HG02981 (cell line): ENCODE data around the gene GPR22.

Experiments
- ATAC-seq: cut with Tn5 transposase; IDR thresholded peaks from one replicate; pipeline ENCODE4 v1.9.1; 2021; ENCODE audit warnings: mild to moderate bottlenecking, moderate library complexity; ENCODE audit not compliant: unreplicated experiment

Gene GPR22

DNA sequence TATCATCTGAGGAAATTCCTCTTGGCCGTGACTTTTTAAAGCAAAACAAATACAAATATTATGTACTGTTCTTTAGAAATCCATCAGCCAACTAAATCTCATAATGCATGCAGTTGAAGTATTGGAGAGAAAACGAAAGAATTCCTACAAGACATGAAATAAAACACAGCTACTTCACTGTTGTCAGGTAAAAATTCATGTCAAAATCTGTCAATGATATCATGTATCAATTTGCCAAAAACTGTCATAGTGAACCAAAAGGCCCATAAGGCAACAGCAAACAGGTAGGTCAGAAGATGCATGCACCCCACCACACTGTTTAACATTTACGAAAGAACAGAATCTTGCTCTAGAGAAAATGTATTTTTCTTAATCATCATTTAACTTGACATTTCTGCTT is 2.3 kb downstream of the GPR22 start:
- no peak for ATAC-seq

DNA sequence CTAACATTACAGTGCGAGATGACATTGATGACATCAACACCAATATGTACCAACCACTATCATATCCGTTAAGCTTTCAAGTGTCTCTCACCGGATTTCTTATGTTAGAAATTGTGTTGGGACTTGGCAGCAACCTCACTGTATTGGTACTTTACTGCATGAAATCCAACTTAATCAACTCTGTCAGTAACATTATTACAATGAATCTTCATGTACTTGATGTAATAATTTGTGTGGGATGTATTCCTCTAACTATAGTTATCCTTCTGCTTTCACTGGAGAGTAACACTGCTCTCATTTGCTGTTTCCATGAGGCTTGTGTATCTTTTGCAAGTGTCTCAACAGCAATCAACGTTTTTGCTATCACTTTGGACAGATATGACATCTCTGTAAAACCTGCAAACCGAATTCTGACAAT is 4.3 kb downstream of the GPR22 start:
- no peak for ATAC-seq

DNA sequence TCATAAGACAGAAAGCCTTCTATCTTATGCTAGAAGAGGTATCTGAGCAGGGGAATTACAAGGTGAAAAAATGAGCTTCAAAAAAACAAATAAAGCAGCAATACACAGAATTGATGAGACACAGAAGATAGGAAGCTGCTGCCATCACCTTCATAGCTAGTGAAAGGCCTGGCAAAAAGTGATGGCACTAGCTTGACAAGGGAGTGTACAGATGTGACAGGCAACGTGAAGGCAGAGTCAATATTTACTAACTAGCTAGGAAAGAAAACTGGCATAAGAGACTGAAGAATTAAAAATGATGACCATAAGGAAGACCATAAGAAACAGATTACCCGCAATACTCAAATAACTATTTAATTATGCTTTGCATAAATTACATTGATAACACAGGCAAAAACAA is 9.4 kb downstream of the GPR22 start:
- ATAC-seq = no peak

DNA sequence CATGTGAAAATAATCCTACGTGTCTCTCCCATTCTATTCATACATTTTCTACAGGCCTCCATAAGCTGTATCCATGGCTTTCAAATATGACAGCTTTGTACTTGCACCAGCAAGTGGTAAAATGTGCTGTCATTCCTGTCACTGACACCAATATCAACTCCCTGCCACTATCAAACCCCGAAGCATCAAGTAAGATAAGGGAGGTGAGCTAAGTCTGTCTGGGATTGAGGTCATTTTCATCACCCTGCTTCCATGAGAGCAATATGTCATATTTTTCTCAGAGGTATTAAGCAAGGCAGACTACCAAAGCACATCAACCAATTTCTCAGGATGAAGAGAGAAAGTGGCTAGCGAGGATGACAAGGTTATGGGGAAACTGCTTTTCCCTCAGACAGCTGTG is 11.1 kb downstream of the GPR22 start:
- ATAC-seq = no peak

DNA sequence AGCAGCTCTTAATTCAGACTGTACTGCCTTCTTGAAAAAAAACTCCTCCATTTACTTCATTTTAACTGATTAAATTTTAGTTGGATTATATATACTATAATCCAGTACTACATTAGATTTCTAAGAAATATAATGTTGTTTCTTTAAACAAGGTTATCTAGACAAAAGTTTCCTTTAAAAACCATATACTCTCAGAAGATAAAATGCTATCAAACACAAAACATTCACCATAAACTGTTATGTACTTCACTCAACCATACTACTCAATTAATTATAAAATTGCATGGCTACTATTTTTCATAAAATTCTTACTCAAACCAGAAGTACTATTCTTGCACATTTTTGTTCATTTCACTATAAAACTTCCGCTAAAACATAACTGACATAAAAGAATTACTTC is 12.7 kb downstream of the GPR22 start:
- no peak for ATAC-seq

DNA sequence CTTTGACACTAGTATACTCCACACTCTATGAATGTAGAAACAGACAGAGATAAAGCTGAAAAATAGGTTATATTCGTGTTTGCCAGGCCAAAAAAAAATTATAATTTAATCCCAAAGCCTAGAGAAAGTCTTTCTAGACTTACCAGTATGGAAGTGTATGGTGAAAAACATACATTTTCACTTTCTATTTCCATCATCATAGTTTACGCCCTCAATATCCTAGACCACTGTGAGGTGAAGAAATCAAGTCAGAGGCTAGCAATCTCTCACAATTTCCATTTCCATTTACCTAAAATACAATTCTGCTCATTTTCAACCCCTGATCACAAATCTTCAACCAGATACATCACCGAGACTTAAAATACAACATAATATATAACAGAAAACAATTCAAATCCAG is 16.2 kb downstream of the GPR22 start:
- ATAC-seq = no peak

DNA sequence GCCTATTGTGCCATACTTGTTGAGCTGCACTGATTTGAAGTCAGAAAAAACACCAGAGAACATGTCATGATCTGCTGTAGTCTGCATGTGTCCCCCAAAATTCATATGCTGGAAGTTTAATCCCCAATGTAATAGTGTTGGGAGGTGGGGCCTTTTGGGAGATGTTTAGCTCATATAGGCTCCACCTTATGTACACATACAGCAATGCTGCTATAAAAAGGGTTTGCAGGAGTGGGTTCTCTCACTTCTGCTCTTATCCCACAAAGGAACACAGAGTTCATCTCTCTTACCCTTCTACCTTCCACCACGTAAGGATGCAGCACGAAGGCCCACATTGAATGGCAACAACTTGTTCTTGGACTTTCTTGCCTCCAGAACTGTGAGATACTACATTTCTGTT is 23.0 kb downstream of the GPR22 start:
- ATAC-seq = no peak

DNA sequence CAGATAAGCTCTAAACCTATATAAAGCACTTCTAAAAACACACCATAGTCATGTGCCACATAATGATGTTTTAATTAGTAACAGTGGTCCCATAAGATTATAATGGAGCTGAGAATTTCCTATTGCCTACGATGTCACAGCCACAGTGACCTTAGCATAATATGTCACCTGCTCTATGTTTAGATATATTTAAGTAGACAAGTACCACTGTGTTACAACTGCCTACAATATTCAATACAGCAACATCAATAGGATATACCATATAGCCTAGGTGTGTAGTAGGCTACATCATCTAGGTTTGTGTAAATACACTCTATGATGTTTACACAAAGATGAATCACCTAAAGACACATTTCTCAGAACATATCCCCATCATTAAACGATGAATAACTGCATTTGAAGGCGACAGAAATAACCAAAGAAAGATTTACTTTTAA is 24.5 kb downstream of the GPR22 start:
- ATAC-seq = no peak

DNA sequence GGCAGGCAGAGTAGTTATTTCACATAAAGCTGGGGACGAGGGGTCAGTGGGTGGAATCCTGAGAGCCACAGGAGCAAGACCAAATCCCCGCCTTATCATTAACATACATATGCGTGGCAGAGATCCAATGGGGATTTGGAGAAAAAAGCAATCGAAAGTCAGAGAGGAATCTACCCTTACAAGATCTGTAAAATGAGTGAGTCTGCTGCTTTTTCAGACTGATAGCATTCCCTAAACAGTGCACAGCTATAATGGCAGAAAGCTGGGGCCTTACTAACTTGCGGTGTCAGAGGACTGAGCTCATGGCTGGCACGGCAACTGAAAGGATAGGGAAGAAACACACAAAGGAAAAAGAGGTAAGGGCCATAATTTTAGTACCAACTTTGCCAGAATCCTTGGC is 25.0 kb downstream of the GPR22 start:
- ATAC-seq = no peak

DNA sequence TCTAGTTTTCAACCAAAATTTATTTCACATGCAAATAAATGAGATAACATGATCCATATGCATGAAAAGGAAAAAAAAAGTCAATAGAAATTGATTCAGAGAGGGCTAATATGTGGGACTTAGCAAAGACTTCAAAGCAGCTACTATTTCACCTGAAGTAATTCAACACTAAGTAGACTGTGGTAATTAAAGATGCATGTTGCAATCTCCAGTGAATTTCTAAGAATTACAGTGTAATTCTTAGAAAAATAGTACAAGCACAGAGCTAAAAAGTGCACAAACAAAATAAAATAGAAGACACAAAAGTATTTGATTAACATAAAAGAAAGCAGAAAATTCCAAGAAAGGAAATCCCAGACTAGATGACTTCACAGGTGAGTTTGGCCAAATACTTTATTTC is 25.7 kb downstream of the GPR22 start:
- ATAC-seq = no peak

DNA sequence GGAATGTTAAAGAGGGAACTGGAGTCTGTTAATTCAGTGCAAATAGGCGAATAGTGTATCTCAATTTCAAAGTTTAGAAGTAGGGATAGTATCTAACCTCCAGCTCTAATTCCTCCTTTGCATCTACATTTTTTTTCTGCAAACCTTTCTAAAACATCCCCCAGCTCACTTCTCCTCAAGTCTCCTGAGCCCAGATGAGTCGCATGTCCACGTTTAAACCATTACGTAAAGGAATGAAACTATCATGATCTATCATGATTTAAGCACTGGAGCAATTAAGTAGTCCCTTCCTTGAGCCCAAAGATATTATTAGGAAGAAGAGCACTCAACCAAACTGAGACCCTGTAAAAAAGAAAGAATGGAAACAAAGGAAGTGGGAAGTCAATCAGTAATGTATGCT is 29.9 kb downstream of the GPR22 start:
- no peak for ATAC-seq

DNA sequence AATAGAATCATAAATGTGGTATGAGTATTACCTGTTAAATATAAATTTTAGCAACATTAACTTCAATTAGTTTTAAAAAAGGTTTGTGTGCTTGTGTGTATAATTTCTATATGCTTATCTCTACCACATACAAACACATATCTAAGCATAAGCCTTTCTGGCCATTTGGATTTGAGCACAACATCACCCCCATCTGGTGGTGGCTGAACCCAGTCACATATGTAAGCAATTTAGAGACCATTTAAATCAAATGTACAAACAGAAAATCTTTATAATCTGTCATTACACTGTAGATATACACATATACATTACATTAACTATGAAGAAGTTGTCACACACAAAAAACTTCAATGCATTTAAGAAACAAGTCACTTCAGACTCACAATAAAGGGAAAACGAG is 31.7 kb downstream of the GPR22 start:
- ATAC-seq = no peak

DNA sequence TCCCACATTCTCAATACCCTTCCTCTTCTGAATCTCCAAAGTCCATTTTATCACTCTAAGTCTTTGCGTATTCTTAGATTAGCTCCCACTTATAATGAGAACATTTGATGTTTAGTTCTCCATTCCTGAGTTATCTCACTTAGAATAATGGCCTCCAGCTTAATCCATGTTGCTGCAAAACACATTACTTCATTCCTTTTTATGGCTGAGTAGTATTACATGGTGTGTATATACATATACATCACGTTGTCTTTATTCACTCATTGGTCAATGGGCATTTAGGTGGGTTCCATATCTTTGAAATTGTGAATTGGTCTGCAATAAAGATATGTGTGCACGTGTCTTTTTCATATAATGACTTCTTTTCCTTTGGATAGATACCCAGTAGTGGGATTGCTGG is 32.3 kb downstream of the GPR22 start:
- ATAC-seq = no peak

DNA sequence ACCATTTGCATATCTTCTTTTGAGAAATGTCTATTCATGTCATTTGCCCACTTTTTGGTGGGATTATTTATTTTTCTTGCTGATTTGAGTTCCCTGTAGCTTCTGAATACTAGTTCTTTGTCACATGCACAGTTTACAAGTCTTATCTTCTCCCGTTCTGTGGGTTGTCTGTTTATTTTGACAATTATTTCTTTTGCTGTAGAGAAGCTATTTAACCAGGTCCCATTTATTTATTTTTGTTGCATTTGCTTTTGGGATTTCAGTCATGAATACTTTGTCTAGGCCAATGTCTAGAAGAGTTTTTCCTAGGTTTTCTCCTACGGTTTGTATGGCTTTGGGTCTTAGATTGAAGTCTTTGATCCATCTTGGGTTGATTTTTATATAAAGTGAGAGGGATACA is 32.9 kb downstream of the GPR22 start:
- no peak for ATAC-seq

DNA sequence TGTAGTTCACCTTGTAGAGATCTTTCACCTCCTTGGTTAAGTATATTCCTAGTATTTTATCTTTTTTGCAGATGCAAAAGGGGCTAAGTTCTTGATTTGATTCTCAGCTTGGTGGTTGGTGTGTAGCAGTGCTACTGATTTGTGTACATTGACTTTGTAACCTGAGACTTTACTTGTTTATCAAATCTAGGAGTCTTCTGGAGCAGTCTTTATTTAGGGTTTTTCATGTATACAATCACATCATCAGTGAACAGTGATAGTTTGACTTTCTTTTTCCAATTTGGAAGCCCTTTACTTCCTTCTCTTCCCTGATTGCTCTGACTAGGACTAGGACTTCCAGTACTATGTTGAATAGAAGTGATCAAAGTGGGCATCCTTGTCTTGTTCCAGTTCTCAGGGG is 33.8 kb downstream of the GPR22 start:
- no peak for ATAC-seq

DNA sequence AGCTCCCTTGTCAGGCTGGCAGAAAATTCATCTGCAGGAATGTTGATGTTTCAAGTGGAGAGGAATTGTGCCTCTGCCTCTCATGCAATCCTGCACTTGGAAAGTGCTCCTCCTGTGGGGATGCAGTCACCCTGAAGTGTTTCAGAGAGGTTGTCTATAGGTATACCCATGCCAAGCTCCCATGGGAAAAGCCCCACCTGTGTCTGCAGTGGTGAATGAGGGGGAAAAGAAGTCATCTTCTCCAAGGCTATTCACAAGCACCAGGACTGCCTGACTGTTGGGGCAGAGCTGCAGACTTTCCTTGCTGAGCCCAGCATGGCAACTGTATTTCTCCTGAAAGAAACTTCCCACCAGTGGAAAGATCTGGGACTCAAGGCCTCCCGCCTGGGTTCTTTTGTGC is 35.5 kb downstream of the GPR22 start:
- no peak for ATAC-seq

DNA sequence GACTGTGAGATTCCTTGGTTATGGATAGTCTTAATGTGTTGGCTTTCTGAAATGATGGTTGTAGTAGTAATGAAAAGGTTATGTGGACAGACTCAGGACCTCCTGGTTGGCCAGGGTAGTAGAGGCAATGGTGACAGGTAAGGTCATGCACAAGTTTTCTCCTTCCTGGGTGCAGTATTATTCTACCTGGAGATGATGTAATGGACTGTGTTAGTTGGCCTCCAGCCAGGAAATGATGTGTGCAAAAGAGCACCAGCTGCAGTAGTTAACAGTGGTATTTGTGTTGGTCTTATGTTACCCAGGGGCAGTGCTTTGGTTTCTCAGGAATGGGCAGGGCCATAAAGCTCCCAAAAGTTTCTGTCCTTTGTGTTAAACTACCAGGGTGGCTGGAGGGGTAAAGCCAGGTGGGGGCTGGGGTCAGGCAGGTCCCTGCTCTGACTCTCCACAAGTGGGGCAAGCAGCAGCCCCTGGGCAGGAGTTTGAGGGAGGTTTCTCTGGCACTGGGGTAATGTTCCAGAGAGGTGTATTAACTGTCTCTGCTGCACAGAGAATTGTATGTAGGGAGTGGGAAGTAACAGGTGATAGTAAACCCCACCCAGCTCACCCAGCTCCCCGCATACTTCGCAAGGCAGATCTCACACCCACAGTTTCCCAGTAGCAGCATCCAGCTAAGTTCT is 36.3 kb downstream of the GPR22 start:
- no peak for ATAC-seq

DNA sequence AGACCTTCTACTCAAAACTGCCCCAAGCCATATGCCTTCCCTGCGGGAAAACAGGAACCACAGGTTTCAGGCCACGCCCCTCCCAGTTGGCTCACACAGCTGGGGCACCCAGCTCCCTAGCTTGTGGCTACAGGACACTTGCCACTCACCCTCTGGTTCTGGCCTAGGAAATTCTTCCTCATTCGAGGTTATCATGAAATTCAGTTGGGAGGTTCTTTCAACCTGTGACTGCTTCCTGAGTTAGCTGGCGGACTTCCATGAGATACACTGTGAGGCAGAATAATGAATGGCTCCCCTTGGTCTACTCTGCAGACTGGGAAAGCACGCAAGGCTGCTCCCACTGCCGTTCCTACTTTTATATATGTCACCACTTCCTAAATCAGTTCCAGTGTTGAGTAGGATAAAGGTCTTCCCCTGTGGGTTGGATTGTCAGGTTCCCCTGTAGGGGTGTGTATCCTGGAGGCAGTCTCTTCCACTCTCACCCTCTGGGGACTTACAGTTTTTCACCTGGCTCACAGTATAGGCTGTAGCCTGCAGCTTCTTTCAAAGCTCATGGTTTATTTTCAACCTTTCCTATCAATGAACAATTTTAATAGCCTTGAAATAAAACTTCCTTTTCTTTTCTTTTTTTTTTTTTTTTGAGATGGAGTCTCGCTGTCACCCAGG is 37.0 kb downstream of the GPR22 start:
- ATAC-seq = no peak
